Fibroblast of lung (primary cell): ENCODE data around the gene GSC2. TPM values are rescaled to one million over a fixed set of nuclear protein-coding genes. Genes with fewer than 3 reads are reported as not detected.

Experiments
- DNase-seq, 2 donors: peaks; one replicate each; pipeline versions ENCODE4 v3.0.0 to v3.0.0-alpha.2; 2010; ENCODE audit warnings: low read depth in 2 of 2
- H2AFZ ChIP-seq: 2 replicates; pipeline ENCODE4 v1.5.1; 2012; ENCODE audit warnings: low read length, control low read depth, inconsistent platforms
- H3K27ac ChIP-seq: 2 replicates; pipeline ENCODE4 v1.5.1; 2011; ENCODE audit warnings: low read length, control low read depth; ENCODE audit not compliant: insufficient read depth
- H3K27me3 ChIP-seq: 2 replicates; pipeline ENCODE4 v1.5.1; 2011; ENCODE audit warnings: mild to moderate bottlenecking, low read length; ENCODE audit not compliant: control insufficient read depth, insufficient read depth
- H3K36me3 ChIP-seq: 2 replicates; pipeline ENCODE4 v1.5.1; 2011; ENCODE audit warnings: low read length; ENCODE audit not compliant: control insufficient read depth, insufficient read depth
- H3K4me1 ChIP-seq: 2 replicates; pipeline ENCODE4 v1.5.1; 2011; ENCODE audit warnings: low read length; ENCODE audit not compliant: control insufficient read depth, insufficient read depth; ENCODE audit errors: extremely low read depth
- H3K4me2 ChIP-seq: 2 replicates; pipeline ENCODE4 v1.5.1; 2011; ENCODE audit warnings: low read length, control low read depth; ENCODE audit not compliant: insufficient read depth; ENCODE audit errors: extremely low read depth
- H3K4me3 ChIP-seq, 4 experiments: fragments of 200-600 bp in 1 of 4; sonication (generic) in 1 of 4; replicated peaks in 1 of 4; 2 replicates each; pipeline ENCODE4 v1.5.1; 2011 to 2016; ENCODE audit warnings: low read length in 4 of 4, low read depth in 3 of 4, mild to moderate bottlenecking in 3 of 4, control low read depth in 2 of 4, inconsistent platforms in 1 of 4, mixed read lengths in 1 of 4; ENCODE audit not compliant: insufficient read depth in 1 of 4; ENCODE audit errors: control extremely low read depth in 1 of 4
- H3K79me2 ChIP-seq: 2 replicates; pipeline ENCODE4 v1.5.1; 2012; ENCODE audit warnings: mild to moderate bottlenecking, low read length, inconsistent platforms; ENCODE audit not compliant: control insufficient read depth, insufficient read depth
- H3K9ac ChIP-seq: 2 replicates; pipeline ENCODE4 v1.5.1; 2011; ENCODE audit warnings: mild to moderate bottlenecking, low read length, control low read depth; ENCODE audit not compliant: insufficient read depth
- H3K9me3 ChIP-seq: 2 replicates; pipeline ENCODE4 v1.5.1; 2012; ENCODE audit warnings: low read depth, low read length; ENCODE audit not compliant: control insufficient read depth, insufficient read depth
- H4K20me1 ChIP-seq: 2 replicates; pipeline ENCODE4 v1.5.1; 2011; ENCODE audit warnings: low read length; ENCODE audit not compliant: control insufficient read depth, insufficient read depth; ENCODE audit errors: extremely low read depth
- CTCF ChIP-seq, 2 donors: IDR thresholded peaks in 1 of 2; conservative IDR thresholded peaks in 1 of 2; 1 replicate in 1 of 2; 2 replicates in 1 of 2; pipeline ENCODE4 v1.5.1; 2011 to 2012; ENCODE audit warnings: low read length in 2 of 2, control low read depth in 1 of 2, inconsistent platforms in 1 of 2, low read depth in 1 of 2, mild to moderate bottlenecking in 1 of 2
- EZH2 ChIP-seq: IDR thresholded peaks from 2 replicates; pipeline ENCODE4 v1.5.1; 2012; ENCODE audit warnings: low read length, control low read depth, mild to moderate bottlenecking; ENCODE audit errors: missing control alignments
- polyA plus RNA-seq, 2 donors: library from polyadenylated mRNA; depleted of rRNA in 1 of 2; stranded (reverse) in 1 of 2; unstranded in 1 of 2; fragments of >200 nt; gene quantifications; 2 replicates each; pipeline ENCODE4 v1.2.1, GENCODE V29; 2011 to 2012; ENCODE audit warnings: missing spikeins in 1 of 2
- total RNA-seq: library from RNA; depleted of rRNA; stranded (reverse); fragments of >200 nt; gene quantifications from 2 replicates; pipeline ENCODE4 v1.2.1, GENCODE V29; 2014

GSC2 gene
- total and polyA plus RNA-seq, 2 donors (not counting 1 experiment from before 2014, with no cell fraction given) = not detected

GRCh38 chr22:19173047-19174035 lies 23.2 kb upstream of the GSC2 start:
- Histone ChIP-seq H2AFZ (no peak overlapping the region), H3K79me2 (peaks cover 49% of the 10 kb centered on the region), H3K4me1 (peaks cover 34% of the 10 kb centered on the region), H4K20me1 (no peaks in the 10 kb centered on the region), H3K27ac (no peak overlapping the region), H3K4me3 (peak overlapping the region in 3 of 4 experiments; percentile 78 to 98 (median 95)), H3K4me2 (peak overlapping the region; percentile 96), H3K9me3 (no peaks in the 10 kb centered on the region), H3K9ac (no peak overlapping the region), H3K36me3 (peaks cover 11% of the 10 kb centered on the region), H3K27me3 (peaks cover 7% of the 10 kb centered on the region)
- DNase-seq = no peak
- no peak for TF ChIP-seq CTCF (conservative IDR thresholded peaks at IDR 0.05 in 1 of 2, IDR thresholded peaks at IDR 0.05 in 1 of 2; ENCODE audit: low read depth in 1 of 2, low read length in 2 of 2)
- TF ChIP-seq EZH2 = no peak

- TF ChIP-seq CTCF (conservative IDR thresholded peaks at IDR 0.05 in 1 of 2, IDR thresholded peaks at IDR 0.05 in 1 of 2; ENCODE audit: low read depth in 1 of 2, low read length in 2 of 2) = no peak
- no peak for TF ChIP-seq EZH2
- H3K27me3 ChIP-seq = peaks cover 10% of the 10 kb centered on the region
- DNase-seq = no peak
- H4K20me1 ChIP-seq = no peaks in the 10 kb centered on the region
- peaks cover 42% of the 10 kb centered on the region for H3K79me2 ChIP-seq
- no peaks in the 10 kb centered on the region for H3K9me3 ChIP-seq
- H3K27ac ChIP-seq = peak overlapping the region; percentile 93
- H3K36me3 ChIP-seq = peaks cover 11% of the 10 kb centered on the region
- peak overlapping the region; percentile 96 for H3K4me2 ChIP-seq
- H3K4me3 ChIP-seq = peak overlapping the region; percentile 78 to 98 (median 94)
- no peak overlapping the region for H2AFZ ChIP-seq
- peaks cover 33% of the 10 kb centered on the region for H3K4me1 ChIP-seq
- peak overlapping the region; percentile 96 for H3K9ac ChIP-seq
Measured at GRCh38 chr22:19172213-19173046, 22.3 kb upstream of the GSC2 start.

- Histone ChIP-seq H3K9ac (no peak overlapping the region), H4K20me1 (no peaks in the 10 kb centered on the region), H3K9me3 (no peaks in the 10 kb centered on the region), H3K36me3 (no peaks in the 10 kb centered on the region), H3K4me1 (peaks cover 25% of the 10 kb centered on the region), H3K27ac (no peak overlapping the region), H3K27me3 (peaks cover 16% of the 10 kb centered on the region), H3K4me3 (no peak overlapping the region), H3K4me2 (peak overlapping the region; percentile 84), H2AFZ (peak overlapping the region; percentile 33), H3K79me2 (peaks cover 23% of the 10 kb centered on the region)
- no peak for DNase-seq
- TF ChIP-seq CTCF (conservative IDR thresholded peaks at IDR 0.05 in 1 of 2, IDR thresholded peaks at IDR 0.05 in 1 of 2; ENCODE audit: low read depth in 1 of 2, low read length in 2 of 2) (no peak), EZH2 (peak; percentile 16)
Measured at GRCh38 chr22:19169947-19170318, 19.8 kb upstream of the GSC2 start.
